Fibroblast of skin of back (primary cell): ENCODE results near the gene MSH2.

Source experiments
- DNase-seq: peaks from one replicate; pipeline ENCODE4 v3.0.0-alpha.2; 2013

MSH2 gene

DNA sequence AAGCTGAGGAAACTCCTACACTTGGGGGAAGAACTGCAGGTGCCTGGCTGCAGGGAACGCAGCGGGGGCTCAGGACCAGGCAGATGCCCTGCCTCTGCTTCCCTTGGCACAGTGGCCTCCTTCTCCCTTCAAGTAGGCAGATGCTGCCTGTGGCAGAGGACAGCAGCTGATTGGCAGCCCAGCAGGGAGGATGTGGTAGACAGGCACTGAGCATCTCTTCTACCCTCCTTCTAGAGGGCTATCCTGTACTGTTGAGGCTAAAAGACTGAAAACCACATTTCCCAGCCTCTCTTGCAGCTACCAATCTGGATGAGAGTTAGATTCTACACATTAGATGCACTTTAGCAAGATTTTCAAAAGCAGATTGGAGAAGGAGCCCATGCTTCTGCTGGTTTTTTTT is 105.7 kb downstream of the MSH2 start:
- no peak for DNase-seq

DNA sequence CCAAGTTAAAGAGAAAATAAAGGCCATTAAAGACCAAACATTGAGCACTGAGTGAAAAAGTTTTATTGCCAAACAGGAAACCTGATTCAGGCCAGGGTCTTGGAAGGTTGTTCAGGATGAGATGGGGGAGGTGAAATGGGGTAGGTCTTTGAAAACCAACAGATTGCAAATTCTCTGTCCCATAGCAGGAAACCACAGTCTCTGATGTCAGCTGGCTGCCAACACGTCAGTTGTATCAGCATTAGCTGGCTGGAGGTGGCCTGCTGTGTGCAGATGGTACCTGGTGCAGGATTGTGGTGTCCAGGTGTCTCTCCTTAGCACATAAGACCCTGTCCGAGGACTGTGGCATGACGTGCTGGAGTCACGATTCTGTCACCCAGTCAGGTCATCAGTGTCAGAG is 106.3 kb downstream of the MSH2 start:
- DNase-seq, result no peak

DNA sequence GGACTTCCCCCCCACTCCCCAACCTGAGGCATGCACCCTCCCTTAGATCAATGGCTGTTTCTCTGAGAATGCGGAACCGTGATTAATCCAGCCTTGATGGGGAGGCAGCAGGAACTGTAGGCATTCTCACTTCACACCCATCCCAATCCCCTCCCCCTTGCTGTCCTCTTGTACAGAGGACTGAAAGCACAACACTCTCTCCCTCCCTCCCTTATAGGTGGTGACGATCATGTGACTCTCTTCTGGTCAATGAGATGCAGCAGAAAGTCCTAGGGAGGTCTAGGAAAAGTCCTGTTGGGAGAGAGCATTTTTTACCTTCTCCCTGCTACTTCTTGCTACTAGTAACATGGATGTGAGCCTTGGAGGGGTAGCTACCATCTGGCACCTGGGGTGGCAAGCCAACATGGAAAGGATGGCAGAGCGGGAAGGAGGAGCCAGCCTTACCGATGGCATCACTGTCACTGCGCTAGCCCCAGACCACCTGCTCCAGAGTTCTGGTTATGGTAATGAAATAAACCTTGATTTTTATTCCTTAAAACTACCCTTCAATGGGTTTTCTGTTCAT is 106.9 kb downstream of the MSH2 start:
- DNase-seq, result no peak

DNA sequence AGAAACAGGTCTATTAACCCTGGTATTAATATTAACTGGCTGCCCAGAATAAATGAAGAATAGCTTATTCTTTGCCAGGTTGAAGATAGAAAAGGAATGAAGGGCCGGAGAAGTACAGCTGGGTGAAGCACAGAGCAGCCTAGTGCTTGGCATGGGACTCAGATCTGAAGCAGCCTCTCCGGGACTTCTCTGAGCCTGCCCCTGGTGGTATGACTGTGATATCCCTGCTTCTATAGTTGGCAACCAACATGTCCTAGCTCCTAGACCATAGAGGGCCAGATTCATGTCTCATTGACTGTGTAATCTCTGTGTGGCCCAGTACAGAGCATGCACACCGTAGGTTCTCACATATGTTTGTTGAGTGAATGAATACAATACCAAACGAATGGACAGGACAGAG is 107.8 kb downstream of the MSH2 start:
- DNase-seq, result no peak

DNA sequence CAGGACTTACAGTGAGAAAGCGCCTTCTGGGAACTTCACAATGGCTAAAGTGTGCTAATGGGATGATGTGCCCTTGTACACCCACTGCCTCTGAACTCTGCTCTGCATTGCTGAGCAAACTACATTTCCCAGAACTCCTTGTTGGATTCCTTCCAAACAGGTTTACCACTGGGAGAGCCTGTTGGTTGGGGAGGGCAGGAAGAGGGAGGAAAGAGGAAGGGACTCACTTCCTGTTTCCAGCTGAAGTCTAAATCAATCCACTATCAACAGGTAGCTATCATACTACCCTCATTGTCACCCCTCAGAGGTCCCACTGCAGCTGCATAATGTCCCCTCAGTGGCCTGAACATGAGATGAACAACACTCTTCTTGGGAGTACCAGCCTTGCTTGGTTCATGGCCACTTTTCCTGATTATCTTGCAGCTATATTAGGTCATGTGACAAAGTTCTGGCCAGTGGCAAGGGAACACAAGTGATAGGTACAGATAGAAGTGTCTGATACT is 109.7 kb downstream of the MSH2 start:
- DNase-seq, result no peak

DNA sequence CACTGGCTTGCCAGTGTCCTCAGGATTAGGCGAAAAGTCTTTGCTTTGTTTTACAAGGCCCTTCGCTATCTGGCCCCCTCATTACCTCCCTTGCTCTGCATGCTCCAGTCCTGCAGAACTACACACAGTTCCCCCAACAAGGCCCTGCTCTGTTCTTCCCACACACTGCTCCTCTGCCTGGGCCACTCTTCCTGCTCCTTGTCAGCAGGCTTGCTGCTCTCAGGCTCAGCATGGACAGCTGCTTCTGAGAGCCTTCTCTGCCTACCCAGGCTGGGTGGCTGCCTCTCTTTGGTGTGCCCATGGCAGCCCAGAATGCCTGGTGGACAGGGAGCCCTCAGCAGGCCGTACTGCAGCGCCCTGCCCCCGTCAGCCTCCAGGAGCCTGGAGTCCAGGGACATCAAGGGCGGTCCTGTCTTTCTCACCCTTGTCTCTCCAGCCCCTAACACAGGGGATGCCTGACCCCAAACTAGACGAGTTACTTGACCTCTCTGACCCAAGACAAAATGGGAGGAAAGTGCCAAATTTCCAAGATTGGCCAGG is 111.1 kb downstream of the MSH2 start:
- no peak for DNase-seq

DNA sequence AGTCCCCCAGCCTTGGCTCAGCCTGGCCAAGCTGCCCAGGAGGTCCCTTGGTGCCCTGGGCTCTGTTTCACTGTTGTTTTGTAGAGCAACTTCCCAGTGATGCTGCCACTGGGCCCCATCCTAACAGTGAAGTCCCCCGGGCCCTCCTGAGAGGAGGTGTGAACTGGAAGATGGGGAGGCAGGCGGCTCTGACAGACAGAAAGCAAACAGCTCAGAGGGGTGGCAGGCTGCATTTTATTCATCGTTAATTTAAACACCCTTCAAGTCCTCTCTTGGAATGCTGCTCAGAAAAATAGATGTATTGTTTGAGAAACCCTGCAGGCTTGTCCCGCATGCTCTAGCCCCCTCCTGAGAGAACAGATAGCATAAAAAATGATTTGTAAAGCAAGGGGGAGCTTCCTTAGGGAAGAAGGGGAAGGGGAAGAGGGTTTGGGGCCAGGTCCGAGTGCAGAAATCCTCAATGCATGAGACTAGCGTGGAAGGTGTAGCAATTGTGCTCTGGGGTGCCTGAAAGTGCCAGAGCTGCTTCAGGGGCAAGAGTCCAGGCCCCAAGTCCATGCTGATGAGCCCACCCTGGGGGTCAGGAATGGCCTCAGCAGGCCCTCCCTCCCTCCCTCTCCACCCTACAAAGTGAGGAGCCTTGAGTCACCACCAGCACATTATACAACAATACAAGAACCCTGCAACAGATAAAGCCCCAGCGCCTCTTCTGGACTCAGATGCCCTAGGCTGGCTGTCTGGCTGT is 113.6 kb downstream of the MSH2 start:
- DNase-seq, result no peak

DNA sequence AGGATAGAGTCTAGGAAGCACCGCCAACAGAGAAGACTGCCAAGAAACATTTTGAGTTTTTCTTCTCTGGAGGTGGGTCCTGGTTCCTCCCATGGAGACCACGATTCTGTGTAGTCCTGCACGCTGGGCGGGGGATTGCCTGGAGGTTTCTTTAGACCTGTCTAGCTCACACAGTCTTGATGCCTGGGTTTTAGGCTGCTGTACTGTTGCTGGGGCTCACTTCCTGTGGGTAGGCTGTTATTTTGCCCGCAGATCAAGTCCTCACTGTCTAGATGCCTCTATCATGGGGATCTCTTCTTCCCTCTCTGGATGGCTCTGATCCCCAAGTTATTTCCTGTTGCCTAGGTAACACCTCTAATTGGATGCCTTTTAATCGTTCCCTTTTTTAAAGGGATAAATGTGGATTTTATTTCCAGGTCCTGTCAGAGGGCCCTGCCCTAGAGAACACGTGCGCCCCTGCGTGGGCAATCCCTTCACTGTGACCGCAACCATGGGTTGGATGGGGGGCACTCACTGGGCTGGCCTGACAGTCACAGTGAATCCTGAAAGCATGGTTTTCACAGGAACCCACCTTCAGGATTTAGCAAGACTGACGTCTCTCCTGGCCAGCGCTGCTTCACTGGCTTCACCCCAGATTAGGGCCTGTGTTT is 115.7 kb downstream of the MSH2 start:
- no peak for DNase-seq

DNA sequence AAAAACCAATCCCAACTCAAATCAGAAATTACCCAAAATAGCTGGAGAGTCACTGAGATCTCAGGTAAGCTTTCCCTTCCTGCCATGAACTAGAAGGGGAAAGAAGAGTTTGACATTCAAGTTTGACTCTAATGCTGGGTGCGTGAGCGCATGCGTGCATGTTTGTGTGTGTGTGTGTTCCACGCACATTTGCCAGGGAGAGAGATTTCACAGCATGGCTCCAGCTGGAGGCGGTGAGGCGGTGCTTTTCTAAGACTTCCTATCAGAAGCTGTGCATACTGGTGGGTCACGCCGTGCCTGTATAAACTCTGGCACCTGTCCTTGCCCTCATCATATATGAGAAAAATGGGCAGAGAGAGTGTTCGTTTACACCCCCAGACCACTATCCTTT is 116.2 kb downstream of the MSH2 start:
- no peak for DNase-seq

DNA sequence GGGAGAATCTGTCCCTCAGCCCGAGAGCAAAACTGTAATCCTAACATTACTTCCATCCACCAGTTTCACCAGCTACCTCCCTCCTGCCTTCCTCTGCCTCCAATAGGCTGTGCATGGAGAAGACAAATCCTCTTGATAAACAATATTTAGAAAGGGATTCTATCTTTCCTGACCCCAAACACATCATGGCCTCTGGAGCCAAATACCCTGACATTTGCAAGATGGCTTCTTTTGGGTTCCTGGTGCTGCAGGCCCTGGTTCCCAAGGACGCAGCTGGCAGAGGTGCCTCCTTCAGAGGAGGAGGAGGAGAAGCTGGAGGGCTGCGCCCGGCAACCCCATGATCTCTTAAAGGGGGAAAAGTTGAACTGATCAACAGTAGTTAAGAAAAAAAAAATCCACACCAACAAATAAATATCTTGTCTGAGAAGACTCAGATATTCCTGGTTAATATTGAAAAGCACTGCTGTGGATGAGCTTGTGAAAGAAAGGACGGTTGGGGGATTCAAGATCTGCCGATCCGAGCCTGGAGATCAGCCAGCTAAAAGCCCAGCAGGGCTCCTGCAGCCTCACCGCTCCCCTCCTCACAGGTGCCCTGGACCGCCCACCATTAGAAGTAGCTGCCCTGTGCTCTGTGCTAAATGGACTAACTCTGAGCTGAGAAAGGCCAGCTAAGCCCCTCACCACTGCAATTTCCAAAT is 116.8 kb downstream of the MSH2 start:
- no peak for DNase-seq

DNA sequence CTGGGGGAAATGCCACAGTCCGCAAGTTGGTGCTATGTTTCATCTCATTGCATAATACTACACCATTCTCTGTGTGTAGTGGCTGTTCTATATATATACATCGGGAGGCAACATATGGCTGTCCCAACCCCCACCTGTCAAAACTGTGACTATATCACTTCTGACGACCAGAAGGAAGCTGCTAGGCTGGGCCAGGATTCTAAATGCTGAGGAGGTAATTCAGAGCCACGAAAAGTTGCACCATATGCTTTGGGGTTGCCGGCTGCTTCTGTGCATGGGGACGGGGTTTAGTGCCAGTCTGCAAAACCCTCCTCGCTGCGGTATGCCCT is 117.3 kb downstream of the MSH2 start:
- DNase-seq, result no peak

DNA sequence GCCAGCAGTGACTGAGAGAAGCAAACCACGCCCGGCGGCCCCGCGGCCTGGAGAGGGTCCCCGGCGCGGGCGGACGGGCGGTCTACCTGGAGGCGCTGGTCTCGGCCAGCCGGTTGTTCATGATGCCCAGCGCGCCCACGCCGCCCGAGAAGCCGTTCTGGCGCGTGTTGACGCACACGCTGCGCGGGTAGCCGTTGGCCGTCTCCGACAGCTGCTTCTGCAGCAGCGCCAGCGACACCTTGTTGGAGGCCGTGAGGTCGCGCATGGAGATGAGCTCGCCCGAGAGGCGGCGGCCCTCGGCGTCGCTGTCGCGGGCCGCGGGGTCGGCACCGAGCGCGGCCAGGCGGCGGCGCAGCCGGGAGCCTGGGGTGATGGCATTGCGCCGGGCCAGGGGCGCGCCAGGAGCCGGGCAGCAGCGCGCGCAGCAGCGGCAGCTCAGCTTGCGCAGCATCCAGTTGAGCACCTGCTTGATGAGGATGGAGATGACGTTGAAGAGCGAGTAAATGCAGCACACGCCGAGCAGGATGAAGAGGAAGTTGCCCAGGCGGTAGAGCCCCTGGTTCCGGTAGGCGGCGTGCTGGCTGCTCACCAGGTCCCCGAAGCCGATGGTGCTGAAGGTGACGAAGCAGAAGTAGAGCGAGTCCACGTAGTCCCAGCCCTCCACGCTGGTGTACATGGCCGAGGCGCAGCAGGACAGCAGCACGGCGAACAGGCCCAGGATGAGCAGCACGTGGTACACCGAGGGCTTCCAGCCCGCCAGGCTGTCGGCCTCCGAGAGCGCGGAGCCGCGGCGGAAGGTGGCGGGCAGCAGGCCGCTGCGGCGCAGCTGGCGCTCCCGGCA is 118.1 kb downstream of the MSH2 start:
- DNase-seq, result peak; percentile 62

DNA sequence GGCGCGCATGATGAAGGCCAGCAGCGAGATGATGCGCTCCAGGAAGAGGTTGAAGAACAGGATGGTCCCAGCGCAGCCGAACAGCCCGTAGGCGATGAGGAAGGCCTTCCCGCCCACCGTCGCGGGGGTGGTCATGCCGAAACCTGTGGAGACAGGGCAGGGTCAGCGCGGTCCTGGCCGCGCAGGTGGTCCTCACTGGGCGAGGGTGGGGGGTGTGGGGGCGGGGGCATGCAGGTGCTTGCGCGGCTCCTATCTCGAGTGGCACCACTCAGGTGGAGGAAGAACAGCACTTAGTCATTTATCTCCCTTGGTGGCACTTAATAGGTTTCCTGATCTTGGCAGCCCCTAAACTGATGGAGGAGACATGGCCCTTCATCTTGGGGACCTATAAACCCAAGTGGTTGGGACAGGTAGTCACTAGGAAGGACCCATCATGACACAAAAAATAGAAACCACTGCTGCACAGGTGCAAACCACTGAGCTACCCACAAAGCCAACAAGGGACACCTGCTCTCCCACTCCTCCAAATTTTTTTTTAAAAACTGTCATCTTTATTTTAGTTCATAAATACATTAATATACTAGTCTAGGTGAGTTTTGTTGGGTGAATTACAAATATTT is 118.8 kb downstream of the MSH2 start:
- DNase-seq, result no peak

DNA sequence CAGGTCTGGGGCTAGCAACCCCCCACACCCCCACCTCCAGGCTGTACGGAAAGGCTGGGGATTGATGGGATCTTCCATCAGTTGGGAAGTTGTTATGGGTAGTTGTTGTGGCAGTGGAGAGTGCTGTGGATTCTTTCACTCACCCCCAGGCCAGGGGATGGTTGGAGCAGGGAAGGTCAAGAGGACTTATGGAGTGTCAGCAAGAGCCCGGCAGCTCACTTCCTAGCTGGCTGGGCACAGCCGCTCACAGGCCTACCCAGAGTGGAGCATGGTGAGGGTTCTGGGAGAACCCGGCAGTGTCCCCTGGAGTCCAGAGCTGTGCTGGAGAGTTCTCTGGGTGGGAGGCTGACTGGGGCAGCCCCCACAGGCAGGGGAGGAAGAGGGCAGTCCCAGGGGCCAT is 122.2 kb downstream of the MSH2 start:
- DNase-seq, result no peak

DNA sequence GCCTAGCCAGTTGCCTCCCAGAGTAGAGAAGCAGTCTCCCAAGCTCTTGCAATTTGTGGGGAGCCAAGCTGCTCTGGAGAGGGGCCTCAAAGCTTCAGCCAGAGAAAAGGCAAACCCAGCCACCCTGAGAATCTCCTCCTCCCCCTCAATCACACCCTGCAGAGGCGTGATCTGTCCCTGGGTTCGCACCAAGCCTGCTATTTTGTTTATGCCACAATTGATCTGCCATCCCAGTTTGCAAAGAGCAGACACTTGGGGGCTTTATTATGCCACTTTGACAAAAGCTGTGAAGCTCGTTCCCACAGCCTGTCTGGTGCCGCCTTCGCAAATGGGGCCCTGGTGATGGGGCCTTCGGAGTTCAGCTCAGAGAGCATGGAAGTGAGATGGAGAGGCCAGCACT is 125.5 kb downstream of the MSH2 start:
- DNase-seq, result no peak

DNA sequence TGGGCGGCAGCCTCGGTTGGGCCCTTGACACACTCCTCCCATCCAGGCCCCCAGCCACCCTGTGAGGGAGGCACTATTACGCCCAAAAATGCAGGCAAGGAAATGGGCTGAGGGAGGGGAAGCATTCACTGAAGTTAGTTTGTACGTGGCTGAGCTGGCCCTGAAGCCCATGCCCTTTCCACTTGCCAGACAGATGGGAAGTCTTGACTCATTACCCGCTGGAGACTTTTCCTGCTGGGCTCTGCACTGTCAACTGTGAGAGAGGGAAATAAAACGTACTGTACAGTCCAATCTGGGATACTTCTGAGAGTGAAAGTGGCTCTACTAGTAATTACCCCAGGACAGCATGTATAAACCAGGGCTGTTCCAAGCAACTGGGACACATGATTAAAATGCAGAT is 125.9 kb downstream of the MSH2 start:
- peak; percentile 40 for DNase-seq

DNA sequence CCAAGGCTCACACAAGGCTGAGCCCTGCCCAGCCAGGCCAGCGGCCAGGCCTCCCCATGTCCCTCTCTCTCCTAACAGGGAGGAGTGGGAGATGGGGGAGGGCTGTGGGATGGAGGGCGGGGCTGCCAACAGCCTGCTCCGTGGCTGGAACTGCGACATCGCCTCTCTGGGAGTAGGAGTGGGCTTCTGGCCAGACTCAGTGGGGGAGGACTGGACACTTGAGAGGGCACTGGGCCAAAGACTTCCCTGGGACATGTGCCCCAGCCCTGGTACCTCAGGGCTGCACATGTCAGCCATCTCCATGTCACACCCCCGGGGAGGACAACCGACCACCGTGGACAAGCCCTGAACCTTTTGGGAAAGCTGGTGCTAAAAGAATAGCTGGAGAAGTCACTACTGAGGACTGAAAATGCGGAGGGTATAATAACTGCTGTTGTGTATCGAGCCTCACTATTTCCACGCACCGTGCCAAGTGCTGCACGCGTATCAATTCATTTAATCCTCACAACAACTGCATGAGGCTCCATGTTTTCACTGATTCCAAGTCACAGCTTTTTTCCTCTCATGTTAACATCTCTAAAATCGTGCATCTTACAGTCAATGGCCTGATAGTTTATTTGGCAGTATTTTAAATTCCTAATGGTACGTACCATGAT is 127.3 kb downstream of the MSH2 start:
- no peak for DNase-seq

DNA sequence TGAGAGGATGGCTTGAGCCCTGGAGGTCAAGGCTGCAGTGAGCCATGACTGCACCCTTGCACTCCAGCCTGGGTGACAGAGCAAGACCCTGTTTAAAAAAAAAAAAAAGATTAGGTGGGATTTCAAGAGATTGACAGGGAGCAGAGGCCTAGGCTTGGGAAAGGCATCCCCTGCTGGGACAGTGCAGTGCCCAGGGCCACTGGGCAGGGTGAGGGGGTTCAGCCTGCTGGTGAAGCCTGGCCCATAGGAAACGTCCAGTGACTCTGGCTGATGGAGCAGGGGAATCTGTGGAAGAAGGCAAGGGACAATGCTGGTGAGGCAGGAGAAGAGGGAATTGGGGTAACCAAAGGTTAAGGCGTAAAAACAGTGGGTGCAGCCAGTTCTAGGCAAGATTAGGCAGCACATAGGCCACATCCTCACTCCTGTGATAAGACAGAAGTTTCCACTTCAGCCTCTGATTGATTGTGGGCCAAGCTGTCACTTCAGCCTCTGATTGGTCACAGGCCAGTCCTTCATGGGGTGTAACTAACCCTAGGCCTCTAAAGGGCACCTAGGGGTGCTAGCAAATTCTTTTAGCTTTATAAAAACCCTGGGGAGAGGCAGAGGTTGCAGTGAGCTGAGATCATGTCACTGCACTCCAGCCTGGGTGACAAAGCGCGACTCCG is 128.6 kb downstream of the MSH2 start:
- no peak for DNase-seq
